GM19395 (cell line): Measurements from ENCODE around the gene ZIC5.

ENCODE experiments used
- ATAC-seq: cut with Tn5 transposase; IDR thresholded peaks from one replicate; pipeline ENCODE4 v1.9.1; 2021; ENCODE audit warnings: mild to moderate bottlenecking, moderate library complexity; ENCODE audit not compliant: unreplicated experiment

The ZIC5 gene

GRCh38 chr13:99976575-99976974 lies 5.0 kb upstream of the ZIC5 start:
- ATAC-seq = no peak

GRCh38 chr13:99975626-99976025 lies 4.1 kb upstream of the ZIC5 start:
- no peak for ATAC-seq

- no peak for ATAC-seq
Measured at GRCh38 chr13:99974939-99975561, 3.5 kb upstream of the ZIC5 start.

- no peak for ATAC-seq
Measured at GRCh38 chr13:99974296-99974938, 2.9 kb upstream of the ZIC5 start.

- ATAC-seq = no peak
Measured at GRCh38 chr13:99973808-99974185, 2.2 kb upstream of the ZIC5 start.

- ATAC-seq = no peak
Measured at GRCh38 chr13:99973163-99973807, 1.7 kb upstream of the ZIC5 start.

GRCh38 chr13:99972190-99972731 lies 694 bp upstream of the ZIC5 start:
- ATAC-seq = no peak

- no peak for ATAC-seq
Measured at GRCh38 chr13:99970651-99971575, 654 bp downstream of the ZIC5 start.

GRCh38 chr13:99969919-99970650 lies 1.5 kb downstream of the ZIC5 start:
- ATAC-seq = no peak

- no peak for ATAC-seq
Measured at GRCh38 chr13:99969453-99969918, 2.1 kb downstream of the ZIC5 start.

- no peak for ATAC-seq
Measured at GRCh38 chr13:99968521-99969452, 2.8 kb downstream of the ZIC5 start.

- no peak for ATAC-seq
Measured at GRCh38 chr13:99967869-99968520, 3.6 kb downstream of the ZIC5 start.

- ATAC-seq = no peak
Measured at GRCh38 chr13:99967498-99967868, 4.1 kb downstream of the ZIC5 start.

- ATAC-seq = no peak
Measured at GRCh38 chr13:99966064-99966805, 5.3 kb downstream of the ZIC5 start.

GRCh38 chr13:99965329-99966000 lies 6.1 kb downstream of the ZIC5 start:
- ATAC-seq = no peak

GRCh38 chr13:99963816-99964339 lies 7.7 kb downstream of the ZIC5 start:
- ATAC-seq = no peak

- ATAC-seq = no peak
Measured at GRCh38 chr13:99962242-99962641, 9.3 kb downstream of the ZIC5 start.
